IMR-90 (cell line): ENCODE data around the gene GRAMD1B. TPM values are rescaled to one million over a fixed set of nuclear protein-coding genes. Genes with fewer than 3 reads are reported as not detected.

Source experiments
- ATAC-seq: fragments of 200-7000 bp; cut with Tn5 transposase; 2 replicates; pipeline ENCODE4 v1.9.1; 2020; ENCODE audit warnings: low read depth, mild to moderate bottlenecking, moderate library complexity
- BruUV-seq: library from RNA; stranded (reverse); fragments of 400-500 nt; replicated peaks from 2 replicates; lab custom pipeline; 2021; lab: Mats Ljungman, UMichigan
- CTCF ChIA-PET: fragments of 300-600 bp; formaldehyde crosslinking; extraction: SDS; loops from one replicate; lab custom pipeline; 2021; ENCODE audit warnings: antibody characterized with exemption; lab: Yijun Ruan, JAX
- POLR2A ChIA-PET: fragments of 300-600 bp; sonication (Branson Sonifier 250); formaldehyde crosslinking; loops from one replicate; lab custom pipeline; 2022; ENCODE audit warnings: antibody characterized with exemption; ENCODE audit not compliant: unreplicated experiment; lab: Charles Lee
- DNase-seq: peaks from one replicate; pipeline ENCODE4 v3.0.0; 2013
- H2AFZ ChIP-seq: replicated peaks from 2 replicates; pipeline ENCODE3; 2013; ENCODE audit warnings: low read length, mild to moderate bottlenecking; ENCODE audit not compliant: poor library complexity
- H2AK5ac ChIP-seq: 2 replicates; pipeline ENCODE4 v1.6.1; 2013; ENCODE audit warnings: low read depth, low read length, inconsistent platforms
- H2AK9ac ChIP-seq: replicated peaks from 2 replicates; pipeline ENCODE3; 2013; ENCODE audit warnings: mild to moderate bottlenecking, low read depth, low read length, moderate library complexity; ENCODE audit not compliant: poor library complexity
- H2BK120ac ChIP-seq: 2 replicates; pipeline ENCODE4 v1.6.1; 2013; ENCODE audit warnings: low read depth, low read length, inconsistent platforms
- H2BK15ac ChIP-seq: 3 replicates; pipeline ENCODE4 v1.6.1; 2013; ENCODE audit warnings: low read depth, low read length, inconsistent platforms
- H2BK20ac ChIP-seq: 2 replicates; pipeline ENCODE4 v1.6.1; 2013; ENCODE audit warnings: low read depth, mild to moderate bottlenecking, inconsistent platforms, low read length, moderate library complexity
- H2BK5ac ChIP-seq: 2 replicates; pipeline ENCODE4 v1.6.1; 2013; ENCODE audit warnings: mild to moderate bottlenecking, low read depth, low read length, inconsistent platforms; ENCODE audit not compliant: poor library complexity, severe bottlenecking
- H3K14ac ChIP-seq: replicated peaks from 2 replicates; pipeline ENCODE4 v1.6.1; 2013; ENCODE audit warnings: low read depth, low read length, inconsistent platforms
- H3K18ac ChIP-seq: 2 replicates; pipeline ENCODE4 v1.6.1; 2013; ENCODE audit warnings: low read depth, low read length, control low read depth
- H3K23ac ChIP-seq: 2 replicates; pipeline ENCODE4 v1.6.1; 2013; ENCODE audit warnings: low read depth, low read length, inconsistent platforms
- H3K27ac ChIP-seq: 2 replicates; pipeline ENCODE4 v1.5.1; 2013; ENCODE audit warnings: mild to moderate bottlenecking, control low read depth, low read length; ENCODE audit not compliant: insufficient read depth
- H3K27me3 ChIP-seq: 2 replicates; pipeline ENCODE4 v1.6.1; 2013; ENCODE audit warnings: low read length; ENCODE audit not compliant: control insufficient read depth, insufficient read depth
- H3K36me3 ChIP-seq: 2 replicates; pipeline ENCODE4 v1.6.1; 2013; ENCODE audit warnings: low read length, mixed read lengths; ENCODE audit not compliant: control insufficient read depth, insufficient read depth
- H3K4ac ChIP-seq: 2 replicates; pipeline ENCODE4 v1.6.1; 2013; ENCODE audit warnings: low read depth, low read length, inconsistent platforms
- H3K4me1 ChIP-seq: 2 replicates; pipeline ENCODE4 v1.6.1; 2013; ENCODE audit warnings: low read length, mixed read lengths; ENCODE audit not compliant: control insufficient read depth, insufficient read depth
- H3K4me2 ChIP-seq: 2 replicates; pipeline ENCODE4 v1.6.1; 2013; ENCODE audit warnings: low read depth, mild to moderate bottlenecking, control low read depth, low read length, moderate library complexity
- H3K4me3 ChIP-seq: 2 replicates; pipeline ENCODE4 v1.5.1; 2013; ENCODE audit warnings: low read depth, mild to moderate bottlenecking, control low read depth, low read length, moderate library complexity; ENCODE audit not compliant: insufficient read depth
- H3K56ac ChIP-seq: 2 replicates; pipeline ENCODE4 v1.6.1; 2013; ENCODE audit warnings: low read length, inconsistent platforms; ENCODE audit not compliant: insufficient read depth; ENCODE audit errors: extremely low read depth
- H3K79me1 ChIP-seq, 2 experiments: 2 replicates each; pipeline ENCODE4 v1.6.1; 2013; ENCODE audit warnings: low read length in 2 of 2, inconsistent platforms in 1 of 2, low read depth in 1 of 2
- H3K9ac ChIP-seq: 2 replicates; pipeline ENCODE4 v1.6.1; 2013; ENCODE audit warnings: low read depth, low read length, control low read depth
- H3K9me1 ChIP-seq: 2 replicates; pipeline ENCODE4 v1.6.1; 2013; ENCODE audit warnings: low read length, inconsistent platforms; ENCODE audit not compliant: insufficient read depth
- H3K9me3 ChIP-seq: 2 replicates; pipeline ENCODE4 v1.6.1; 2013; ENCODE audit warnings: low read length; ENCODE audit not compliant: control insufficient read depth, insufficient read depth
- H4K20me1 ChIP-seq: 2 replicates; pipeline ENCODE4 v1.6.1; 2013; ENCODE audit warnings: low read length, inconsistent platforms; ENCODE audit not compliant: insufficient read depth
- H4K5ac ChIP-seq: 2 replicates; pipeline ENCODE4 v1.6.1; 2013; ENCODE audit warnings: mild to moderate bottlenecking, low read depth, low read length, control low read depth
- H4K8ac ChIP-seq, 2 experiments: 2 replicates each; pipeline ENCODE4 v1.6.1; 2013; ENCODE audit warnings: low read depth in 2 of 2, low read length in 2 of 2, control low read depth in 1 of 2, inconsistent platforms in 1 of 2
- H4K91ac ChIP-seq: 2 replicates; pipeline ENCODE4 v1.6.1; 2013; ENCODE audit warnings: low read depth, low read length, inconsistent platforms; ENCODE audit not compliant: insufficient read depth
- BHLHE40 ChIP-seq: fragments of 150-350 bp; IDR thresholded peaks from 2 replicates; pipeline ENCODE4 v1.6.1; 2016; ENCODE audit warnings: mild to moderate bottlenecking, low read depth, low read length
- CEBPB ChIP-seq: IDR thresholded peaks from 2 replicates; pipeline ENCODE4 v1.6.1; 2012; ENCODE audit warnings: low read depth, low read length, improper control_type of control experiment
- CHD1 ChIP-seq: IDR thresholded peaks from 2 replicates; pipeline ENCODE4 v1.6.1; 2012; ENCODE audit warnings: low read depth, low read length, improper control_type of control experiment
- FOS ChIP-seq: fragments of 150-350 bp; IDR thresholded peaks from 2 replicates; pipeline ENCODE4 v1.6.1; 2016; ENCODE audit warnings: low read depth, low read length
- MAFK ChIP-seq: IDR thresholded peaks from 2 replicates; pipeline ENCODE4 v1.6.1; 2012; ENCODE audit warnings: low read depth, low read length, improper control_type of control experiment
- MXI1 ChIP-seq: IDR thresholded peaks from 2 replicates; pipeline ENCODE4 v1.6.1; 2012; ENCODE audit warnings: low read depth, mild to moderate bottlenecking, low read length, moderate library complexity, borderline replicate concordance
- RAD21 ChIP-seq: IDR thresholded peaks from 2 replicates; pipeline ENCODE4 v1.6.1; 2012; ENCODE audit warnings: low read length, improper control_type of control experiment
- RCOR1 ChIP-seq: IDR thresholded peaks from 2 replicates; pipeline ENCODE4 v1.6.1; 2012; ENCODE audit warnings: mild to moderate bottlenecking, low read length, improper control_type of control experiment; ENCODE audit not compliant: insufficient replicate concordance
- RFX5 ChIP-seq: IDR thresholded peaks from 2 replicates; pipeline ENCODE4 v1.8.0; 2012; ENCODE audit warnings: low read depth, mild to moderate bottlenecking, low read length, moderate library complexity
- WGBS, 2 experiments: methylation state at CpG; one replicate each; pipeline versions ENCODE4 v1.1.5 to v1.1.7; 2013; ENCODE audit warnings: missing lambda C conversion rate in 2 of 2; ENCODE audit not compliant: insufficient read length in 1 of 2; ENCODE audit errors: extremely low coverage in 2 of 2; 5-methylcytosine and 5-hydroxymethylcytosine counted together
- dilution Hi-C: fragments of 300-500 bp; cut with HindIII; formaldehyde crosslinking; loops from one replicate; pipeline ENCODE4 v1.14.3; 2018; ENCODE audit warnings: low sequenced_read_pairs; ENCODE audit not compliant: unreplicated experiment
- in situ Hi-C: fragments of 300-500 bp; cut with MboI; formaldehyde crosslinking; loops from 3 replicates; pipeline ENCODE4 v1.14.3; 2019; ENCODE audit warnings: low sequenced_read_pairs, inconsistent platforms, mixed read lengths
- intact Hi-C: fragments of 100-400 bp; cut with micrococcal nuclease; formaldehyde crosslinking; loops from 2 replicates; pipeline ENCODE4 v1.10.0; 2022
- polyA plus RNA-seq, 3 experiments: library from polyadenylated mRNA; depleted of rRNA; stranded (reverse); fragments of >200 nt; gene quantifications; 2 replicates each; pipeline ENCODE4 v1.2.3, GENCODE V29; 2012; ENCODE audit warnings: low replicate concordance in 1 of 3
- total RNA-seq: library from RNA; depleted of rRNA; stranded (reverse); fragments of >200 nt; gene quantifications from 2 replicates; pipeline ENCODE4 v1.2.3, GENCODE V29; 2012
- TF ChIP-seq, protein P1 (sequence below): conservative IDR thresholded peaks from 2 replicates; pipeline ENCODE4 v1.5.1; 2012; ENCODE audit warnings: mild to moderate bottlenecking, low read depth, low read length, improper control_type of control experiment

Gene GRAMD1B
- total and polyA plus RNA-seq, 2 of the 4 experiments (the other 2 are of a cell fraction), result 7.1 to 7.2 TPM

DNA sequence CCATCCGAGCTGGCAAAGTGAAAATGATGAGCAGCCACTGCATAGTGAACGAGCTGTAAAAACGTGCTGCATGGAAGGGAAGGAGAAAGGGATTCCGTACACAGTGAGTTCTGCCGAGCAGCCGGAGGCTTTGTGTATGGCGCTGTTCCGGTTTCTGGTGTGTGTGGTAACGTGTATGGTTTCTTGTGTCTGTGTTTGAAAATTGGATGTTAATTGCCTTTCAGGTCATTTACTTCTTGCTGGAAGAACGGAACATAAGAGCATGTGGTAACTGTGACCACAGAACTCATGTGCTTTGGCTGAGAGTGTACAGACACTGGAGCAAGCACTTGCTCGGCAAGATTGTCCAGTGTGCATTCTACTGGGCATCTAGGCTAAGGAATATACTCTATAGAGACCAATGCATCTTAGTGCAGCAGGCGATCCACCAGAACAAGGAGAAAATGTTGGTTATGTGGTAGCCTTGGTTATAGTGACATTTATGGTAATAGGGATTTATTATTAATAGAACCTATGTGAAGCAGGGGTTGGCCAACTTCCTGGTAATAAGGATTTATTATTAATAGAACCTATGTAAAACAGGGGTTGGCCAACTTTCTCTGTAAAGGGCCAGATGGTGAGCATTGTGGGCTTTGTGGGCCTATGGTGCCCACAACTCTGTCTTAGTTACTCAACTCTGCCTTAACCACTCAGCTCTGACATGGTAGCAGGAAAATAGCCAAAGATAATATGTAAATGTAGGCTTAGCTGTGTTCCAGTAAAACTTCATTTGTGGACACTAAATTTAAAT, 49.2 kb downstream of the GRAMD1B start:
- TF ChIP-seq RFX5, result no peak
- TF ChIP-seq, protein P1, sequence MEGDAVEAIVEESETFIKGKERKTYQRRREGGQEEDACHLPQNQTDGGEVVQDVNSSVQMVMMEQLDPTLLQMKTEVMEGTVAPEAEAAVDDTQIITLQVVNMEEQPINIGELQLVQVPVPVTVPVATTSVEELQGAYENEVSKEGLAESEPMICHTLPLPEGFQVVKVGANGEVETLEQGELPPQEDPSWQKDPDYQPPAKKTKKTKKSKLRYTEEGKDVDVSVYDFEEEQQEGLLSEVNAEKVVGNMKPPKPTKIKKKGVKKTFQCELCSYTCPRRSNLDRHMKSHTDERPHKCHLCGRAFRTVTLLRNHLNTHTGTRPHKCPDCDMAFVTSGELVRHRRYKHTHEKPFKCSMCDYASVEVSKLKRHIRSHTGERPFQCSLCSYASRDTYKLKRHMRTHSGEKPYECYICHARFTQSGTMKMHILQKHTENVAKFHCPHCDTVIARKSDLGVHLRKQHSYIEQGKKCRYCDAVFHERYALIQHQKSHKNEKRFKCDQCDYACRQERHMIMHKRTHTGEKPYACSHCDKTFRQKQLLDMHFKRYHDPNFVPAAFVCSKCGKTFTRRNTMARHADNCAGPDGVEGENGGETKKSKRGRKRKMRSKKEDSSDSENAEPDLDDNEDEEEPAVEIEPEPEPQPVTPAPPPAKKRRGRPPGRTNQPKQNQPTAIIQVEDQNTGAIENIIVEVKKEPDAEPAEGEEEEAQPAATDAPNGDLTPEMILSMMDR, result no peak
- no peak for TF ChIP-seq RCOR1
- no peak for TF ChIP-seq CHD1
- no peak for TF ChIP-seq MXI1
- no peak for TF ChIP-seq MAFK
- TF ChIP-seq FOS, result no peak
- no peak for TF ChIP-seq CEBPB
- no peak for TF ChIP-seq BHLHE40
- no peak for TF ChIP-seq RAD21
- Histone ChIP-seq H3K4me2 (no peak overlapping the region), H3K79me1 (peaks cover 21 to 41% of the 10 kb centered on the region in 2 experiments), H3K56ac (no peak overlapping the region), H2BK5ac (no peak overlapping the region), H4K8ac (no peak overlapping the region), H2AK9ac (no peak overlapping the region), H3K36me3 (peaks cover 1% of the 10 kb centered on the region; the same call in 1 of the 2 replicates), H3K9me1 (peaks cover 18% of the 10 kb centered on the region), H2BK20ac (no peak overlapping the region), H3K9ac (no peak overlapping the region), H3K18ac (no peak overlapping the region), H3K9me3 (no peaks in the 10 kb centered on the region), H3K27ac (no peak overlapping the region), H4K91ac (no peak overlapping the region), H2AFZ (no peak overlapping the region), H2BK120ac (no peak overlapping the region), H3K27me3 (no peaks in the 10 kb centered on the region), H3K4ac (no peak overlapping the region), H3K4me1 (peaks cover 14% of the 10 kb centered on the region), H2AK5ac (no peak overlapping the region), H3K4me3 (no peak overlapping the region), H4K5ac (no peak overlapping the region), H2BK15ac (no peak overlapping the region), H4K20me1 (no peaks in the 10 kb centered on the region), H3K14ac (no peak overlapping the region), H3K23ac (no peak overlapping the region)
- whole genome bisulfite sequencing, 2 experiments, result 83% methylated on average over 12 of the region's 12 CpGs; no CpG with 5 or more reads in 1 of the 2 experiments
- CTCF ChIA-PET, result interaction anchor here (1.2 to 1.7 kb wide), 2 partner anchors 72 to 217 kb away, joined by 7 to 14 read pairs; no protein-coding TSS in a partner anchor
- intact Hi-C loops, result loop anchor here (5.0 to 10.0 kb wide), 3 partner anchors 227 to 612 kb away; no protein-coding TSS in a partner anchor
- POLR2A ChIA-PET, result no interaction called here
- in situ Hi-C loops, result loop anchor here (5.0 to 10.0 kb wide), 3 partner anchors 72 to 374 kb away; no protein-coding TSS in a partner anchor
- dilution Hi-C loops, result no loop called here
- DNase-seq (no peak), ATAC-seq (no peak)
- no TSS peak for BruUV-seq
